Eye (tissue), 1 donor: ENCODE data around the gene THSD7B.
A peak's percentile ranks its signal among the peaks of the same experiment; 100 is the strongest.

ENCODE experiments used
- DNase-seq: peaks from one replicate; pipeline ENCODE4 v3.0.0-alpha.2; 2015

THSD7B gene

GRCh38 chr2:136809998-136810397 lies 44.7 kb downstream of the THSD7B start:
- no peak for DNase-seq

- no peak for DNase-seq
These were observed 53.5 kb downstream of the THSD7B start for GRCh38 chr2:136818839-136819238.

GRCh38 chr2:136823291-136823690 lies 57.9 kb downstream of the THSD7B start:
- DNase-seq, result no peak

- DNase-seq, result no peak
These were observed 62.8 kb downstream of the THSD7B start for GRCh38 chr2:136828162-136828561.

GRCh38 chr2:136828774-136829173 lies 63.4 kb downstream of the THSD7B start:
- no peak for DNase-seq

GRCh38 chr2:136844546-136844945 lies 79.2 kb downstream of the THSD7B start:
- no peak for DNase-seq

- peak; percentile 75 for DNase-seq
These were observed 93.3 kb downstream of the THSD7B start for GRCh38 chr2:136858656-136859055.

GRCh38 chr2:136860443-136860958 lies 95.2 kb downstream of the THSD7B start:
- no peak for DNase-seq

GRCh38 chr2:136863468-136863867 lies 98.1 kb downstream of the THSD7B start:
- DNase-seq, result peak; percentile 31

GRCh38 chr2:136863874-136864273 lies 98.5 kb downstream of the THSD7B start:
- peak; percentile 55 for DNase-seq

- no peak for DNase-seq
These were observed 106.1 kb downstream of the THSD7B start for GRCh38 chr2:136871424-136871823.

GRCh38 chr2:136874258-136874657 lies 108.9 kb downstream of the THSD7B start:
- no peak for DNase-seq

GRCh38 chr2:136891100-136891499 lies 125.8 kb downstream of the THSD7B start:
- no peak for DNase-seq

- DNase-seq, result no peak
These were observed 128.8 kb downstream of the THSD7B start for GRCh38 chr2:136894007-136894634.

GRCh38 chr2:136901732-136902131 lies 136.4 kb downstream of the THSD7B start:
- no peak for DNase-seq

GRCh38 chr2:136905779-136906178 lies 140.4 kb downstream of the THSD7B start:
- DNase-seq, result no peak

- no peak for DNase-seq
These were observed 144.4 kb downstream of the THSD7B start for GRCh38 chr2:136909777-136910176.

GRCh38 chr2:136916131-136916530 lies 150.8 kb downstream of the THSD7B start:
- DNase-seq, result peak; percentile 27

- DNase-seq, result peak; percentile 63
These were observed 152.1 kb downstream of the THSD7B start for GRCh38 chr2:136917411-136917881.

GRCh38 chr2:136919682-136920081 lies 154.3 kb downstream of the THSD7B start:
- no peak for DNase-seq

GRCh38 chr2:136920652-136921333 lies 155.4 kb downstream of the THSD7B start:
- DNase-seq, result peak; percentile 47

GRCh38 chr2:136927156-136927555 lies 161.8 kb downstream of the THSD7B start:
- DNase-seq, result no peak

GRCh38 chr2:136929531-136929930 lies 164.2 kb downstream of the THSD7B start:
- DNase-seq, result no peak

- DNase-seq, result peak; percentile 55
These were observed 167.4 kb downstream of the THSD7B start for GRCh38 chr2:136932700-136933099.
